GM12801 (cell line): ENCODE data around the gene ST3GAL3.

Experiments
- CTCF ChIP-seq: IDR thresholded peaks from one replicate; pipeline ENCODE4 v1.5.1; 2011; ENCODE audit warnings: control low read depth; ENCODE audit not compliant: insufficient read length; ENCODE audit errors: extremely low read depth

ST3GAL3 gene

GRCh38 chr1:43902058-43902831 lies 194.9 kb downstream of the ST3GAL3 start:
- TF ChIP-seq CTCF = no peak

GRCh38 chr1:43904660-43905551 lies 197.6 kb downstream of the ST3GAL3 start:
- TF ChIP-seq CTCF = no peak

GRCh38 chr1:43908226-43908625 lies 200.9 kb downstream of the ST3GAL3 start:
- no peak for TF ChIP-seq CTCF

DNA sequence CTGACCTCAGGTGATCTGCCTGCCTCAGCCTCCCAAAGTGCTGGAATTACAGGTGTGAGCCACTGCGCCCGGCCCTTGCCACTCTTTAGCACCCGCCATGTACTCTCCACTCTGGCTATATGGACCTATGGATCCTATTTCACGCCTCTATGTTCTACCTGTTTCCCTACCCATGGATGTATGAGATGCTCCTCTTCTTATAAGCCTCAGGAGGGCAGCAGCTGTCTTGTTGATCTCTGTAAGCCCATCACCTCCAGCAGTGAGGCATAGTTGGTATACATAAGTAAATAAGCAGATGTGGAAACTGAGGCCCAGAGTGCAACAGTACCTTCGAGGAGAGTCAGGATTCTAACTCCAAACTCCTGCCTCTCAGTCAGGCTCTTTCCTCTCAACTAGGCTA lies 201.5 kb downstream of the ST3GAL3 start:
- no peak for TF ChIP-seq CTCF

DNA sequence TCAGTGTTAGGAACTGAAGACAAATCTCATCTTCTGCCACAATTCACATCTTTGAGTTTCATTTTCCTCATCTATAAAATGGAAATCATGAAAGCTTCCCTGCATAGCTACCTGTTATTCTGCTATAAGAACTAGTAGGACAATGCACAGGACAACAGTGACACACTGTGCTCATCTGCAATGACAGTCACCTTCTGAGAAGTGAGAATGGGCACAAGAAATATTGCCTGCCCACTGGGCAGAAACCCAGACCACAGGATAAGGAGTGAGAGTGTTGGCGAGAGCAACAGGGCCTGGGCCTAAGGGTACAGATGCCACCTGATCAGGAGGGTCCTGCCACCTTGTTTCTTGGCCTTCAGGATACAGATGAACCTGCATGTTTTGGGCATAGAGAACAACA lies 203.0 kb downstream of the ST3GAL3 start:
- no peak for TF ChIP-seq CTCF

GRCh38 chr1:43912607-43913006 lies 205.3 kb downstream of the ST3GAL3 start:
- no peak for TF ChIP-seq CTCF

DNA sequence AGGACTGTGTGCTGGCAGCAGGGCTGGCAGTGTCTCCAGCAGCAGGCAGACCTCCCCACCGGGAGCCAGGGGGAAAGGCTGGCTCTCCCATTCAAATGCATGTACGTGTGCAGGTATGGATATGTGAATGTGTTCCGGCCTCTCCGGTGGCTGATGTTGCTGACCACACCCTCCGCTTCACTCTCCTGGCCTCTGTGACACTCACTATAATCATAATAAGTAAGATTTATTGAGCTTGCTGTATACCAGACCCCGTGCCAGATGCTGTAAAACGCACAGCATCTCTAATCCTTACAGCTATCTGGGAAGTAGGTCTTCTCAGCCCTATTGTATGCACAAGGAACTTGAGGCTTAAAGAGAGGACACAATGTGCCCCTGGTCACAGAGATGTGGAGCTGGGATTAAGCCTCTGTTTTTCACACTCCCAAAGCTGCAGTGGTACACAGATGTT lies 205.7 kb downstream of the ST3GAL3 start:
- TF ChIP-seq CTCF = no peak
